DND-41 (cell line): ENCODE results near the gene ZG16B.

Experiments used
- ATAC-seq: fragments of 200-7000 bp; cut with Tn5 transposase; 3 replicates; pipeline ENCODE4 v1.9.1; 2021; ENCODE audit warnings: low read depth; ENCODE audit not compliant: insufficient read depth
- DNase-seq: peaks from one replicate; pipeline ENCODE4 v3.0.0-alpha.2; 2020
- H2AFZ ChIP-seq: 2 replicates; pipeline ENCODE4 v1.6.0; 2012; ENCODE audit warnings: low read depth, low read length
- H3K27ac ChIP-seq: 2 replicates; pipeline ENCODE4 v1.5.1; 2012; ENCODE audit warnings: low read length, inconsistent platforms
- H3K27me3 ChIP-seq: fragments of 200-600 bp; sonication (generic); 2 replicates; pipeline ENCODE4 v1.6.0; 2012; ENCODE audit warnings: low read length, mild to moderate bottlenecking, inconsistent platforms; ENCODE audit not compliant: insufficient read depth, poor library complexity
- H3K36me3 ChIP-seq: 2 replicates; pipeline ENCODE4 v1.5.1; 2012; ENCODE audit warnings: low read length, inconsistent platforms; ENCODE audit not compliant: insufficient read depth
- H3K4me1 ChIP-seq: 2 replicates; pipeline ENCODE4 v1.5.1; 2012; ENCODE audit warnings: mild to moderate bottlenecking, low read length; ENCODE audit not compliant: insufficient read depth
- H3K4me2 ChIP-seq: 2 replicates; pipeline ENCODE4 v1.6.0; 2012; ENCODE audit warnings: mild to moderate bottlenecking, moderate library complexity, low read length, inconsistent platforms; ENCODE audit not compliant: insufficient read depth
- H3K4me3 ChIP-seq, 2 experiments: fragments of 200-600 bp in 1 of 2; shearing (Covaris generic) in 1 of 2; 2 replicates each; pipeline ENCODE4 v1.5.1; 2012 to 2016; ENCODE audit warnings: inconsistent platforms in 2 of 2, low read length in 2 of 2, mild to moderate bottlenecking in 2 of 2, low read depth in 1 of 2, moderate library complexity in 1 of 2
- H3K79me2 ChIP-seq: 2 replicates; pipeline ENCODE4 v1.6.0; 2012; ENCODE audit warnings: low read length, inconsistent platforms; ENCODE audit not compliant: insufficient read depth
- H3K9ac ChIP-seq: 2 replicates; pipeline ENCODE4 v1.6.0; 2012; ENCODE audit warnings: low read depth, mild to moderate bottlenecking, inconsistent platforms, low read length, moderate library complexity
- H3K9me3 ChIP-seq: 2 replicates; pipeline ENCODE4 v1.5.1; 2012; ENCODE audit warnings: low read length, moderate library complexity, mild to moderate bottlenecking, inconsistent platforms; ENCODE audit not compliant: insufficient read depth, severe bottlenecking
- H4K20me1 ChIP-seq: 2 replicates; pipeline ENCODE4 v1.6.0; 2012; ENCODE audit warnings: low read length; ENCODE audit not compliant: insufficient read depth
- EZH2 ChIP-seq: IDR thresholded peaks from 3 replicates; pipeline ENCODE4 v1.6.1; 2012; ENCODE audit warnings: borderline replicate concordance, low read depth, mild to moderate bottlenecking, moderate library complexity, low read length, inconsistent platforms; ENCODE audit not compliant: severe bottlenecking
- TF ChIP-seq, protein P1 (sequence below): IDR thresholded peaks from 2 replicates; pipeline ENCODE4 v1.5.1; 2012; ENCODE audit warnings: borderline replicate concordance, low read length, moderate library complexity, mild to moderate bottlenecking; ENCODE audit not compliant: poor library complexity, severe bottlenecking; ENCODE audit errors: extremely low read depth

Gene ZG16B

DNA sequence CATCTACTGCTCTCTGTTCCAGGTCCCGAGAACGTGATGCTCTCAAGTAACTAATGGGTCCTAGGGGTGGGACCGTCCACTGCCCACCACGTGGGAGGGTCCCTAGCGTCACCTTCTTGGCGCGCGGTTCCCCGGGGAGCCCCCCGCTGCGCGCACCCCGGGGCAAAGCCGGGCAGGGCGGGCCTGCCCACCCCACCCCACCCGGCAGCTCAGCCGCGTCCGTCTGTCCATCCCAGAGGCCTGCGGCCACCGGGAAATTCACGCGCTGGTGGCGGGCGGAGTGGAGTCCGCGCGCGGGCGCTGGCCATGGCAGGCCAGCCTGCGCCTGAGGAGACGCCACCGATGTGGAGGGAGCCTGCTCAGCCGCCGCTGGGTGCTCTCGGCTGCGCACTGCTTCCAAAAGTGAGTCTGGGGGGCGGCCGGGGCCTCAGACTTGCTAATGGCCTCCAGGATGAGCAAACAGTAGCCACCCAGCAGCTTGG, 31.3 kb upstream of the ZG16B start:
- H3K9ac ChIP-seq, result no peak overlapping the region
- H3K4me3 ChIP-seq, result no peak overlapping the region
- H3K36me3 ChIP-seq, result no peaks in the 10 kb centered on the region
- no peak for TF ChIP-seq EZH2
- TF ChIP-seq, protein P1, sequence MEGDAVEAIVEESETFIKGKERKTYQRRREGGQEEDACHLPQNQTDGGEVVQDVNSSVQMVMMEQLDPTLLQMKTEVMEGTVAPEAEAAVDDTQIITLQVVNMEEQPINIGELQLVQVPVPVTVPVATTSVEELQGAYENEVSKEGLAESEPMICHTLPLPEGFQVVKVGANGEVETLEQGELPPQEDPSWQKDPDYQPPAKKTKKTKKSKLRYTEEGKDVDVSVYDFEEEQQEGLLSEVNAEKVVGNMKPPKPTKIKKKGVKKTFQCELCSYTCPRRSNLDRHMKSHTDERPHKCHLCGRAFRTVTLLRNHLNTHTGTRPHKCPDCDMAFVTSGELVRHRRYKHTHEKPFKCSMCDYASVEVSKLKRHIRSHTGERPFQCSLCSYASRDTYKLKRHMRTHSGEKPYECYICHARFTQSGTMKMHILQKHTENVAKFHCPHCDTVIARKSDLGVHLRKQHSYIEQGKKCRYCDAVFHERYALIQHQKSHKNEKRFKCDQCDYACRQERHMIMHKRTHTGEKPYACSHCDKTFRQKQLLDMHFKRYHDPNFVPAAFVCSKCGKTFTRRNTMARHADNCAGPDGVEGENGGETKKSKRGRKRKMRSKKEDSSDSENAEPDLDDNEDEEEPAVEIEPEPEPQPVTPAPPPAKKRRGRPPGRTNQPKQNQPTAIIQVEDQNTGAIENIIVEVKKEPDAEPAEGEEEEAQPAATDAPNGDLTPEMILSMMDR, result no peak
- no peaks in the 10 kb centered on the region for H3K27me3 ChIP-seq
- DNase-seq, result no peak
- no peaks in the 10 kb centered on the region for H3K4me1 ChIP-seq
- no peak overlapping the region for H3K4me2 ChIP-seq
- no peak overlapping the region for H3K27ac ChIP-seq
- H2AFZ ChIP-seq, result no peak overlapping the region
- H3K79me2 ChIP-seq, result no peaks in the 10 kb centered on the region
- no peak for ATAC-seq
- no peaks in the 10 kb centered on the region for H4K20me1 ChIP-seq
- H3K9me3 ChIP-seq, result no peaks in the 10 kb centered on the region

DNA sequence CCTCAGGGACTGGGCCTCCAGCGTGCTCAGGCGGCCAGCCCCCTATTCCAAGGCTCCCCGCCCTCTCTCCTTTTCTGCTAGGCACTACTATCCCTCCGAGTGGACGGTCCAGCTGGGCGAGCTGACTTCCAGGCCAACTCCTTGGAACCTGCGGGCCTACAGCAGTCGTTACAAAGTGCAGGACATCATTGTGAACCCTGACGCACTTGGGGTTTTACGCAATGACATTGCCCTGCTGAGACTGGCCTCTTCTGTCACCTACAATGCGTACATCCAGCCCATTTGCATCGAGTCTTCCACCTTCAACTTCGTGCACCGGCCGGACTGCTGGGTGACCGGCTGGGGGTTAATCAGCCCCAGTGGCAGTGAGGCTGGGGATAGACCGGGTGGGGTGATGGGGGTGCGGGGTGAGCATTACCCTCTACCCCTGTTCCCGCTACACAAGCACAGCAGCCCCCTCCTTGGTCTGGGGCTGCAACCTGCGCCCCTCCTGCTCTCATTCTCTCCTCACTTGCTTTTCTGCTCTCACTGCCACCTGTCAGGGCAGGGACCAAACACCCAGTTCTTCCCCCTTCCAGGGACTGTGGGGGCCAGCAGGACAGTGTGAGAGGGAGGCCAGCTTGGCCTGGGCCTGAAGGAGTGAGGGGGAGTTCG, 30.8 kb upstream of the ZG16B start:
- H3K9me3 ChIP-seq, result peaks cover 2% of the 10 kb centered on the region
- H3K27me3 ChIP-seq, result peaks cover 2% of the 10 kb centered on the region
- ATAC-seq (no peak), DNase-seq (no peak)
- no peak overlapping the region for H3K27ac ChIP-seq
- TF ChIP-seq, protein P1, result no peak
- no peak for TF ChIP-seq EZH2
- no peaks in the 10 kb centered on the region for H3K79me2 ChIP-seq
- H3K36me3 ChIP-seq, result no peaks in the 10 kb centered on the region
- no peak overlapping the region for H3K4me2 ChIP-seq
- H2AFZ ChIP-seq, result no peak overlapping the region
- no peaks in the 10 kb centered on the region for H4K20me1 ChIP-seq
- H3K9ac ChIP-seq, result no peak overlapping the region
- no peak overlapping the region for H3K4me3 ChIP-seq
- H3K4me1 ChIP-seq, result no peaks in the 10 kb centered on the region

DNA sequence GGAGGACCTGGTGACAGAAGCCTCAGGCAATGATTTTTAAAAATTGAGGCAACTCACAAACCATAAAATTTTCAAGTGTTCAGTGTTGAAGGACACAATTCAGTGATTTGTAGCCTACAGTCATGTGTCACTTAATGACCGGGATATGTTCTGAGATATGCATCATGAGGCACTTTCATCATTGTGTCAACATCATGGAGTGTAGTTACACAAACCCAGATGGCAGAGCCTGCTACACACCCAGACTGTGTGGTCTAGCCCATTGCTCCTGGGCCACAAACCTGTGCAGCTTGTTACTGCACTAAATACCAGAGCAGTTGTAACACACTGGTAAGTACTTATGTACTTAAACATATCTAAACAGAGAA, 30.3 kb upstream of the ZG16B start:
- Histone ChIP-seq H3K27ac (no peak overlapping the region), H3K27me3 (peaks cover 2% of the 10 kb centered on the region), H3K4me3 (no peak overlapping the region), H3K4me2 (no peak overlapping the region), H3K9me3 (peaks cover 4% of the 10 kb centered on the region), H3K79me2 (no peaks in the 10 kb centered on the region), H4K20me1 (no peaks in the 10 kb centered on the region), H3K9ac (no peak overlapping the region), H2AFZ (no peak overlapping the region), H3K36me3 (no peaks in the 10 kb centered on the region), H3K4me1 (no peaks in the 10 kb centered on the region)
- TF ChIP-seq, protein P1, result no peak
- no peak for TF ChIP-seq EZH2
- no peak for ATAC-seq
- no peak for DNase-seq
